ENCODE measurements around the gene DYRK3.

The DYRK3 gene

DNA sequence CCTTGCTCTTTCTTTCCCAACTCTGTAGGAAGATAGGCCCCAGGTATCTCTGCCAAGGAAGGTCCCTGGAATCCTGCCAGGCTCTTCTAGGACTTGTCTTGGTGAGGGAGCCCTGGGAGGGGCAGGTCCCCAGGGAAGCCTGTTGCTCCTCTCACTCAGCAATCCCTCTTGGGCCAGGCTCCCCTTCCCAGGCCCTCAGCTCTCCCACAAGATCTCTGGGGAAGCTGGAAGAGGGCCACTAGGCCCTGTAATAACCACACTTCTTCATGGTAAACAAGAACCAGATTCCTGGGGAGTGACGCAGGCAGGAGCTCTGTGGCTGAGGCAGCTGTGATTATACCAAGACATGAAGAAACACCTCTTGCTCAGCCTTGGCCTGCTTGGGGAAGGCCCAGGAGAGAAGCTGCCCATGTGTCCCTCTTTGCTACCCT, 39.4 kb downstream of the DYRK3 start:
- H3K4me3 ChIP-seq: no peak overlapping the region
- peak overlapping the region in 19 of 21 experiments; percentile 13 to 86 (median 66) for H3K27ac ChIP-seq

DNA sequence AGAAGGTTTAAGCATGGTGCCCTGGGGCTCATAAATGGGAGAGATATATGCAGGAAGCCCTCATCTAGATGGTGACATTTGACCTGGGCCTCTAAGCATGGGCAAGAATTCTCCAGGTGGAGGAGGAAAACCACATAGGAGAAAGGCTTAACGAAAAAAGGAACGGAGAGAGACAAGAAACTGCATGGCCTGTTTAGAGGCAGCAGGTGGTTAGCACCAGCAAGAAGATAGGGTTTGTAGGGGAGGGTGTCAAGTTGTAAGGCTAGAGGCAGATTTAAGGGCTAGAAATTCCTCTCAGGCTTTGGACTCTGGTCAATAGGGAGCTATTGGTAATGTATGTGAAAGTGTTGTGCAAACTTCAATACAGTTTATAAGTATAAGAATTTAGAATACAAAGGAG, 41.2 kb downstream of the DYRK3 start:
- H3K4me3 ChIP-seq: no peak overlapping the region
- no peak overlapping the region for H3K27ac ChIP-seq

GRCh38 chr1:206678490-206678889, 43.2 kb downstream of the DYRK3 start:
- H3K4me3 ChIP-seq: no peak overlapping the region
- no peak overlapping the region for H3K27ac ChIP-seq

DNA sequence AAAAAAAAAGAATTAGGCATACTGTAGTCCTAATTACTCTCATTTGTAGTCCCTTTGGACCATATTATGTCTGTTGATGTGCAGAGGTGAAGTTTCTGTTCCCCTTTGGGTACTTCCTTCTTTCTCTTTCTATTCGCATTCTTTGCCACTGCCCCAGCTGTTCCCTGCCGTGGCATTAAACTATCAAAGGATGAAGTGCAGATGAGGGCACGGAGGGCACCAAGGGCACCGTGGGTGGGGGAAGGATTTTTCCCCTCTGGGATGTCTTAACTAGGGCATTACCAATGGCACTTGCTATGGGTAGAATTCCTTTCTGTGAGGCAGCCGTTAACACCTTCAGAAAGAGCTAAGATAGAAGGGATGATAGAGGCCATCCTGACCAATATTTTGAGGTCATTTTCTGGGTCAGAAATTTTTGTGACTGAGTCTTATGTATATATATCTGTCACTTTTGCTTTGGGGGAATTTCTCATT, 44.4 kb downstream of the DYRK3 start:
- Histone ChIP-seq H3K27ac (no peak overlapping the region), H3K4me3 (no peak overlapping the region)

DNA sequence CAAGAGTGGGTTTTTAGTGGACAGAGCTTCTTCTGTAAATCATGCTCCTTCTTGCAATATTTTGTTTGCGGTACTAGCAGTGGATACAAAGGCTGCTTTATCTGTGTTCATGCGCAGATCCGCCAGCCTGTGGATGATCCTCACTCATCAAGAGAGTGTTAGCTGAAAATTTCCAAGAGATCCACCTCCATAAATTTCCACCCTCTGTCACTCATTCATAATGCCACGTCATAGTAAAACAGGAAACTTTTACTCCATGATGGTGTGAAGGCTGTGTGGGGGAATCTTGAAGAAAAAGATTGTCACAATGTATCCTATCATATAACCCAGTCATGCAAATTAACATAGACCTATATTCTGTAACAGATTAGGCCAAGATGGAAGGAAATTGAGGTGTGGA, 44.9 kb downstream of the DYRK3 start:
- Histone ChIP-seq H3K27ac (no peak overlapping the region), H3K4me3 (no peak overlapping the region)

DNA sequence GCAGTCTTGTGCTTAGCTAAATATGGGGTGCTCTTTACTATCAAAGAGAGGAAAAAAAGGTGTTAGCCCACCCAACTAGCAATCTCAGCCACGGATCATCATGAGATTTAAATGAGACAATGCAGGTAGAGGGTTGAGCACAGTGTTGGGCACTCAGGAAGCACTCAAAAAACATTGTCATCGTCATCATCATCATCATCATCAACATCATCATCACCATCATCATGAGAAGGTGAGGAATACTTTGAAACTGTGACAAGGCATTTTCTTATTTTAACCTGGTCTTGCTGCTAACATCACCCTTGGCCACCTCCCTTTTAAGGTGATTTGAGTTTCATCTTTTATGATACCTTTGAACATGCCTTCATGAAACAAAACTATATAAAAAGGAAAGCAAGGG, 46.0 kb downstream of the DYRK3 start:
- H3K4me3 ChIP-seq: no peak overlapping the region
- no peak overlapping the region for H3K27ac ChIP-seq

GRCh38 chr1:206682111-206682510, 46.8 kb downstream of the DYRK3 start:
- H3K27ac ChIP-seq: no peak overlapping the region
- no peak overlapping the region for H3K4me3 ChIP-seq

DNA sequence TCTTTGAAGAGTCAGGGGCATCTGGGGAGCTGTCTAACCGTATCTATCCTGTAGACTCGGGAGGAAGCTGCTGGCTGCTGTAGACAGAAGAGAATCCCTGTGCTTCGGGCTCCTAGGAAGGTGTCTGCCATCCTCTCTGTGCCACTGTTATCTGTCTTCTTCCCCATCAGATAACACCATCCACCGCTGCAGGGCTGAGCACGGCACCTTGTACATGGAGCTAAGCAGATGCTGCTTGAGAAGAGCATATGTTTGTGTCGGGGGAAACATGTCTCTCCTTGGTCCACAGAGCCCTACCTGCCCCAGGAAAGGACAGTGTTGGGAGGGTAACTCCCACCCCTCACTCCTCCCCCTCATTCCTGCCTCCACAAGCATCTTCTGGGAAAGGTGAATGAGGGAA, 48.0 kb downstream of the DYRK3 start:
- Histone ChIP-seq H3K4me3 (no peak overlapping the region), H3K27ac (no peak overlapping the region)

GRCh38 chr1:206684003-206684402, 48.7 kb downstream of the DYRK3 start:
- Histone ChIP-seq H3K27ac (peak overlapping the region in 1 of 21 experiments; percentile 94), H3K4me3 (peak overlapping the region in 3 of 7 experiments; percentile 71 to 83 (median 82))

DNA sequence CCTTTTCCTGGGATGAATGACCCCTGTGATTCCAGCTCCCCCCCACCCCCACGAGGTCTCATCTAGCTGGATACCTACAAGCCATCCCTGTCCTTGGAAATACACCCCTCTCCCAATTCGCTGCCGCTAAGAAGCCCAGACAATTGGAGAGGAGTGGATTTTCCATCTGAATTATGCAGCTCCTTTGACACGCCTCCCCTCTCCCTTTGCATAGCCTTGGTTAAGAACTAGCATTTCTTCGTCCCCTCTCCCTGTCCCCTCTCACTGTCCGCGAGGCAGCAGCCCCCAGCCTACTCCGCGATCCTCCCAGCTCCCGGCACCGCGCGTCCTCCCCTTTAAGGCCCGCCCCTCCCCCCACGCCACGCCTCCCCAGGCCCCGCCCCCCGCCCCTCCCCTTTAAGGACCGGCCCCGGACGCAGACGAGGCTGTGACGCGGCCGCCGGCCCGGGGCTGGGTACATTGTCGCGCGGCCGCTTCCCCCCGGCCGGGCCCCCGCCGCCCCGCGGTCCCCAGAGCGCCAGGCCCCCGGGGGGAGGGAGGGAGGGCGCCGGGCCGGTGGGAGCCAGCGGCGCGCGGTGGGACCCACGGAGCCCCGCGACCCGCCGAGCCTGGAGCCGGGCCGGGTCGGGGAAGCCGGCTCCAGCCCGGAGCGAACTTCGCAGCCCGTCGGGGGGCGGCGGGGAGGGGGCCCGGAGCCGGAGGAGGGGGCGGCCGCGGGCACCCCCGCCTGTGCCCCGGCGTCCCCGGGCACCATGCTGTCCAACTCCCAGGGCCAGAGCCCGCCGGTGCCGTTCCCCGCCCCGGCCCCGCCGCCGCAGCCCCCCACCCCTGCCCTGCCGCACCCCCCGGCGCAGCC, 49.4 kb downstream of the DYRK3 start, which contains the start of gene MAPKAPK2:
MAPKAPK2 (plus strand) TSS at position 428 of the 856 bp plus-strand sequence; CDS start at position 753, 325 bp downstream.
- Histone ChIP-seq H3K27ac (peak within 1 kb of the TSS; percentile 86 to 99 (median 94)), H3K4me3 (peak within 1 kb of the TSS; percentile 55 to 83 (median 79))

DNA sequence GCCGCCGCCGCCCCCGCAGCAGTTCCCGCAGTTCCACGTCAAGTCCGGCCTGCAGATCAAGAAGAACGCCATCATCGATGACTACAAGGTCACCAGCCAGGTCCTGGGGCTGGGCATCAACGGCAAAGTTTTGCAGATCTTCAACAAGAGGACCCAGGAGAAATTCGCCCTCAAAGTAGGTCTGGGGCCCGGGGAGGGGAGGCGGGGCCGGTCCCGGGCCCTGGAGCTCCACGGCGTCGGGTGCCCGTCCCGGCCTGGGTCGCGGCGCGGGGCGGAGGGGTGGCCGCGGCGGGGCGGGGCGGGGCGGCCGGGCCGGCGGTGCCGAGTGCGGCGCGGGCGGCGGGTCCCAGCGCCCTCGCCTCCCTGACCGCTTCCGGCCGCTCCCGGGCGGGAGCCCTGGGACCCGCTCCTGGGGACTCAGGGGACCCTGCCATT, 50.0 kb downstream of the DYRK3 start:
- Histone ChIP-seq H3K27ac (peak overlapping the region; percentile 86 to 99 (median 94)), H3K4me3 (peak overlapping the region; percentile 55 to 83 (median 79))

GRCh38 chr1:206685769-206686477, 50.6 kb downstream of the DYRK3 start:
- Histone ChIP-seq H3K4me3 (peak overlapping the region; percentile 55 to 83 (median 79)), H3K27ac (peak overlapping the region in 20 of 21 experiments; percentile 86 to 99 (median 94))

DNA sequence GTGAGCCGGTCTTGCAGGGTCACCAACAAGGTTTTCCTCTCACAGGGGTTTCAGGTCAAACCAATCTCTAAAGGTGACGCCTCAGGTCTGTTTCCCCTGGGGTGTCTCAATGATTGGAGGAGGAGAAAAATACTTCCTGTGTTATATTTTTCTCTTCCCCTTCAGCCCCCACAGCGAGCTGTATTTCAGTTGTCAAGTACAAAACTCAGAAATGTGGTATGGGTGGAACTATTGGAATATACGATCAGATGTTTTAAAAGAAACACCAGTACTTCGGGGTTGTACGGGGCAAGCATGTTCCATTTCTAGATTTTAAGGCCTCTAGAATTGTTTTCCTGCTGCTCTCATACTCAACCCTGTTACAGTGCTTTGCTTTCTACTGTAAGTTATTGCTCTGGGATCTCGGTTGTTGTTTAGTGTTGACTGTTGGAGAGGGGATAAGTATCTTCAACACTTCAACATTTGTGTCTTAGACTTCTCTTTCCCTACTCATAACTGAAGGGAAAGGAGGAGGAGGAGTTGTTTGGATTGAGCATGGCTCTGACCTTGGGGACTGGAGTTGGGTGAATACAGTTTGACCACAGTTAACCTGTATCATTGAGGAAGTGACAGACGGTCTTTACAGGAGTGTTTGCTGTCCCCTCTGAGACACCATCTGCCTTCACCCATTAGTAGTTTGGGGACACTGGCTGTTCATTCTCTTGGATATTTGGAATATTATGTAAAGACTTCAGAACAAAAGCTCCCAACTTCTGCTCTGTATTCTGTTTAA, 51.3 kb downstream of the DYRK3 start:
- peak overlapping the region; percentile 55 to 83 (median 79) for H3K4me3 ChIP-seq
- H3K27ac ChIP-seq: peak overlapping the region in 19 of 21 experiments; percentile 86 to 99 (median 94)

- Histone ChIP-seq H3K27ac (peak overlapping the region in 11 of 21 experiments; percentile 20 to 99 (median 91)), H3K4me3 (peak overlapping the region in 3 of 7 experiments; percentile 79 to 83 (median 82))
These were observed 52.0 kb downstream of the DYRK3 start for GRCh38 chr1:206687251-206687914.

GRCh38 chr1:206687915-206688442, 52.6 kb downstream of the DYRK3 start:
- Histone ChIP-seq H3K4me3 (peak overlapping the region in 1 of 7 experiments; percentile 82), H3K27ac (peak overlapping the region in 5 of 21 experiments; percentile 20 to 99 (median 52))

DNA sequence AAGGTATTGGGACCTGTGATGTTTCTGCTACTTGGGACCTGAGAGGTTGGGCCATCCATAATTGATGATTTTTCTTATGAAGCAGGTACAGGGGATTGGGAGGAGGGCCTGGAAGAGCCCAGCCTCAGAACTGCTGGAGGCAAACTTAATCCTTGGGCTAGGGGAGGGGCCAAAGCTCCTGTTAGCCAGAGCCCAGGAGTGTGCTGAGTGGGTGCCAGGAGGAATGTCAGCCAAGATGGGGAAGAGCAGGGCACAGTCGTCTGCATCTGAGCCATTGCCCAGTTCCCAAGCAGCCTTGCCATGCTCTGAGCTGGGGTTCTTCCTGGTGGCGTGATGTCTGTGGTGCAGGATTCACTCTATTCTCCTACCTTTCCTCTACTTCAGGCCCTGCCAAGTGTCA, 55.2 kb downstream of the DYRK3 start:
- Histone ChIP-seq H3K27ac (peak overlapping the region in 1 of 21 experiments; percentile 6), H3K4me3 (no peak overlapping the region)

GRCh38 chr1:206691604-206692003, 56.3 kb downstream of the DYRK3 start:
- no peak overlapping the region for H3K4me3 ChIP-seq

GRCh38 chr1:206693029-206693428, 57.7 kb downstream of the DYRK3 start:
- Histone ChIP-seq H3K27ac (peak overlapping the region in 3 of 21 experiments; percentile 26 to 49 (median 34)), H3K4me3 (no peak overlapping the region)

More at GRCh38 chr1:206691604-206692003, 56.3 kb downstream of the DYRK3 start:
- H3K27ac ChIP-seq: no peak overlapping the region

DNA sequence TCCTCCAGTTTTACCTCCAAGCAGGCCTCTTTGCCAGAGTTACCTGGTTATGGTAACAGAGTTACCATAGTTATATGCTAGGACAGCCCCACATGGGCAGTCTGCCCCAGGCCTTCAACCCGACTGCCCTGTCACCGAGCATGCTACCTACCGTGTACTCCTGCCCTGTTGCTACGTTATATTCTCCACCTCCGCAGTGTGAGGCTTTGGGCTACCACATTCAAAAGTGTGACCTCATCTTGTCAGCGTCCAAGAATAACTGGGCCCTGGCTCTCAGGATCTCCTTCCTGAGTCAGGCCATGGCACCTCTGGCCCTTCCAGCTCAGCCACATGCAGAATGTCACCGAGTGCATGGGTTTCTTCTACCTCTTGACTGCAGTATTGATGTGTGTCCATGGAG, 58.3 kb downstream of the DYRK3 start:
- no peak overlapping the region for H3K4me3 ChIP-seq
- peak overlapping the region in 3 of 21 experiments; percentile 15 to 34 (median 26) for H3K27ac ChIP-seq

All from skin epidermis (tissue), 12 donors.